DOHH2 (cell line): ENCODE data around the gene BRD3.

Experiments
- H3F3A ChIP-seq: fragments of 200-600 bp; sonication (generic), shearing (Covaris generic); 2 replicates; pipeline ENCODE4 v1.6.0; 2016; ENCODE audit warnings: antibody characterized with exemption, mild to moderate bottlenecking; ENCODE audit not compliant: control insufficient read depth, insufficient read depth
- H3K27ac ChIP-seq: fragments of 200-600 bp; sonication (generic); 2 replicates; pipeline ENCODE4 v1.5.1; 2014; ENCODE audit warnings: low read depth, mild to moderate bottlenecking, low read length, moderate library complexity
- H3K27me3 ChIP-seq: fragments of 200-600 bp; sonication (generic); 2 replicates; pipeline ENCODE4 v1.6.1; 2014; ENCODE audit warnings: mild to moderate bottlenecking, low read length, mixed read lengths; ENCODE audit not compliant: control insufficient read depth
- H3K36me3 ChIP-seq: fragments of 200-600 bp; sonication (generic); 2 replicates; pipeline ENCODE4 v1.6.1; 2014; ENCODE audit warnings: mild to moderate bottlenecking, low read length, moderate library complexity, mixed read lengths; ENCODE audit not compliant: control insufficient read depth
- H3K4me1 ChIP-seq: fragments of 200-600 bp; sonication (generic); 2 replicates; pipeline ENCODE4 v1.6.1; 2014; ENCODE audit warnings: mild to moderate bottlenecking, low read length, mixed read lengths; ENCODE audit not compliant: control insufficient read depth
- H3K4me2 ChIP-seq: fragments of 200-600 bp; sonication (generic); 2 replicates; pipeline ENCODE4 v1.6.0; 2014; ENCODE audit warnings: mild to moderate bottlenecking, low read length, moderate library complexity
- H3K4me3 ChIP-seq: fragments of 200-600 bp; sonication (generic); 2 replicates; pipeline ENCODE4 v1.5.1; 2014; ENCODE audit warnings: mild to moderate bottlenecking, low read length, mixed read lengths
- H3K79me2 ChIP-seq: fragments of 200-600 bp; sonication (generic); 2 replicates; pipeline ENCODE4 v1.6.1; 2014; ENCODE audit warnings: mild to moderate bottlenecking, low read length, mixed read lengths; ENCODE audit not compliant: control insufficient read depth
- H3K9me2 ChIP-seq: fragments of 200-600 bp; sonication (generic); replicated peaks from 2 replicates; pipeline ENCODE4 v1.6.1; 2014; ENCODE audit warnings: mild to moderate bottlenecking, low read length, mixed read lengths; ENCODE audit not compliant: control insufficient read depth
- H3K9me3 ChIP-seq: fragments of 200-600 bp; sonication (generic); 2 replicates; pipeline ENCODE4 v1.6.1; 2014; ENCODE audit warnings: antibody characterized with exemption, low read length, mixed read lengths; ENCODE audit not compliant: control insufficient read depth, insufficient read depth
- H4K20me1 ChIP-seq: fragments of 200-600 bp; sonication (generic); 2 replicates; pipeline ENCODE4 v1.6.0; 2014; ENCODE audit warnings: low read depth, mild to moderate bottlenecking, antibody characterized with exemption, low read length, moderate library complexity; ENCODE audit not compliant: control insufficient read depth, insufficient read depth
- CTCF ChIP-seq: fragments of 200-600 bp; sonication (generic); IDR thresholded peaks from one replicate; pipeline ENCODE4 v1.5.1; 2014; ENCODE audit warnings: antibody characterized with exemption, mild to moderate bottlenecking, low read depth, low read length; ENCODE audit not compliant: poor library complexity, severe bottlenecking
- EZH2phosphoT487 ChIP-seq: fragments of 200-600 bp; sonication (generic); IDR thresholded peaks from 2 replicates; pipeline ENCODE4 v1.6.1; 2017; ENCODE audit warnings: borderline replicate concordance, mild to moderate bottlenecking, antibody characterized with exemption, low read length, moderate library complexity, mixed read lengths

Gene BRD3

DNA sequence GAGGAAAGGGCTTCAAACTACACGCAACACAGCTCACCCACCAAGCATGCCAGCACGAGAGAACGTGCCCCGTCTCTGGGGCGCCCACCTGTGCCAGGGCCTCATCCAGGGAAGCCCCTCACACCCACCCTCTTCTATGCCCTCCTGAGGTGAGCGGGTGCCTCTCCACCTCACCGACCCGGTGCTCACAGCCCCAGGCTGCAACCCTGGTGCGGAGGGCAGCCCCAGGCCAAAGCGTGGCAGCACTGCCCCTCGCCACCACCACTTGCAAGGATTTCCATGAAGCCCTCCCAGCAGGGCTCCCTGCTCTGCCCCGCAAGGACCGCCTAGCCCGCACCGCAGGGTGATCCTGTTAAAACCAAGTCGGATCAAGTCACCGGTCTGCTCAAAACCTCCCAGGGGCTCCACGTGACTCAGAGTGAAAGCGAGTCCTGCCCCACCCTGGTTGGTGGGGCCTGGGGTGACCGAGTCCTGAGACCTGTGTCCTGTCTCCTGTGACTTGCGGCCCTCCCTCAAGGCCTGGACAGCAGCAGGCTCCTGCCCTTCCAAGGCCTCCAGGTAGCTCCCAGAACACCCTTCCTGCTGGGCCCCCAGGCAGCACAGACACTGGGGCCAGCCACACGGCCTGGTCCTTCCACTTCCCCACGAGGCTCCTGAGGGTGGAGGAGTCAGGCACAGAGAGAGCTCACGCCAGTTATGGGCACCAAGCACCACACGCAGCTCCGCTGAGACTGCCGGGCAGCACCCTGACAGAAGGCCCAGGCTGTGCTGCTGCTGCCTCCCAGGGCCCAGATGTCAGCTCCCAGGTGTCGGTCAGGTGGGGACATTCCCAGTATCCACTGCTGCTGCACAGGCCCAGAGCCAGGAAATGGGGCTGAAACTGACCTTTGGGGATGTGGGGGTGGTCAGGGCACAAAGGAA lies 12.7 kb downstream of the BRD3 start:
- H4K20me1 ChIP-seq: peaks cover 18% of the 10 kb centered on the region
- H3F3A ChIP-seq: no peaks in the 10 kb centered on the region
- no peak overlapping the region for H3K4me3 ChIP-seq
- peaks cover 7% of the 10 kb centered on the region for H3K4me1 ChIP-seq
- H3K36me3 ChIP-seq: peaks cover 17% of the 10 kb centered on the region
- H3K79me2 ChIP-seq: peaks cover 63% of the 10 kb centered on the region
- H3K27me3 ChIP-seq: no peaks in the 10 kb centered on the region
- H3K9me3 ChIP-seq: no peaks in the 10 kb centered on the region
- no peaks in the 10 kb centered on the region for H3K9me2 ChIP-seq
- no peak overlapping the region for H3K27ac ChIP-seq
- TF ChIP-seq EZH2phosphoT487 (no peak), CTCF (no peak)
- H3K4me2 ChIP-seq: no peak overlapping the region

- Histone ChIP-seq H3K36me3 (peaks cover 20% of the 10 kb centered on the region), H3K4me3 (no peak overlapping the region), H3K27ac (no peak overlapping the region)
Observed at GRCh38 chr9:134053941-134054761, 13.7 kb downstream of the BRD3 start.

GRCh38 chr9:134053401-134053871 lies 14.4 kb downstream of the BRD3 start:
- TF ChIP-seq EZH2phosphoT487 (no peak), CTCF (no peak)
- H3F3A ChIP-seq: no peaks in the 10 kb centered on the region
- H3K36me3 ChIP-seq: peaks cover 24% of the 10 kb centered on the region
- no peak overlapping the region for H3K4me2 ChIP-seq
- H3K4me3 ChIP-seq: no peak overlapping the region
- no peaks in the 10 kb centered on the region for H3K4me1 ChIP-seq
- no peak overlapping the region for H3K27ac ChIP-seq
- H3K27me3 ChIP-seq: no peaks in the 10 kb centered on the region
- peaks cover 10% of the 10 kb centered on the region; the same call in 1 of the 2 replicates for H4K20me1 ChIP-seq
- peaks cover 46% of the 10 kb centered on the region for H3K79me2 ChIP-seq
- no peaks in the 10 kb centered on the region for H3K9me3 ChIP-seq
- H3K9me2 ChIP-seq: no peaks in the 10 kb centered on the region

More at GRCh38 chr9:134053941-134054761, 13.7 kb downstream of the BRD3 start:
- Histone ChIP-seq H3K9me3 (no peaks in the 10 kb centered on the region), H3K4me1 (no peaks in the 10 kb centered on the region), H3K27me3 (no peaks in the 10 kb centered on the region), H3K79me2 (peaks cover 53% of the 10 kb centered on the region), H3K9me2 (no peaks in the 10 kb centered on the region), H4K20me1 (peaks cover 13% of the 10 kb centered on the region; the same call in 1 of the 2 replicates), H3F3A (no peaks in the 10 kb centered on the region), H3K4me2 (no peak overlapping the region)
- TF ChIP-seq EZH2phosphoT487 (no peak), CTCF (no peak)
